GM19438 (cell line): ENCODE data around the gene MCTP1.
A peak's percentile ranks its signal among the peaks of the same experiment; 100 is the strongest.

Source experiments
- ATAC-seq: cut with Tn5 transposase; IDR thresholded peaks from one replicate; pipeline ENCODE4 v1.9.1; 2021; ENCODE audit warnings: low read depth; ENCODE audit not compliant: unreplicated experiment

The MCTP1 gene

DNA sequence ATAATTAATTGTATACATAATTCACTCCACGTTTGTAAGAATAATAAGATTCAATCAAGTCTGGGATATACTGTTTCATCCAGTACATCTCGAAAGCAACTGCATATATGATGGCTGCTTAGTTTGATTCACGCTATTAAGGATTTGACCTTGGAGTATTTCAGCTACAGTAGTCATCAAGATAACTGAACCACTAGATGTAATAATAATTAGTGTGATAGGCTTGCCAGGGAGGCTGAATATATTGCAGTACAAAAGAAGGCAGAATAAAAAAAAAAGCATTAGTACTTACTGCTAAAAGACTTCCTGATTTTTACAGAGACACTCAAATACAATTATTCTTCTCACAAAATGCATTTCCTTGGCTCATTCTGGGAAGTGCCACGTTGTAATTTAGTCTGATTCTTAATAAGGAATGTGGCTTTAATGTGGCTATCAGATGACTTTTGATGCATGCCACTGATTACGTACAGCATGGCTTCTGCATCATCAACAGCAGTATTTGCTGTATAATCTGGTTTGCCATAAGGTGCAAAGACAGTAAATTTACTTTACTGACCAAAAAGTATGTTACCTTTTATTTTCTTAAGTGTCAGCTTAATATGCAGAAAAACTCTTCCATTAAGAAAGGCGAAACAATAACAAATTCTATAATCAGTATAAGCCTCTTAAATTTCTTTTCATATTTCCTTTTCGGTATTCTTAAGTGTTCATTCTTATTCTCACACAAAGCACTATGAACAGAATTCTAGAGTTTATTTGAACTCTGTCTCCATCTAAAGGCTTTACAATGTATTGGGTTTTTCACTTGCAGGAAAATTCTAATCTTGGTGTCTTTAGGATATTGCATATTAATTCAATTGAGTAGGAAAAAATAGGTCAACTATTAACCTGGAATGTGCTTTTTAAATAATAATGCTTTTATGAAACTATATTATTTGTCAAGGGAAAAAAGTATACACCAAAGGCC, 500.1 kb downstream of the MCTP1 start:
- ATAC-seq, result no peak

DNA sequence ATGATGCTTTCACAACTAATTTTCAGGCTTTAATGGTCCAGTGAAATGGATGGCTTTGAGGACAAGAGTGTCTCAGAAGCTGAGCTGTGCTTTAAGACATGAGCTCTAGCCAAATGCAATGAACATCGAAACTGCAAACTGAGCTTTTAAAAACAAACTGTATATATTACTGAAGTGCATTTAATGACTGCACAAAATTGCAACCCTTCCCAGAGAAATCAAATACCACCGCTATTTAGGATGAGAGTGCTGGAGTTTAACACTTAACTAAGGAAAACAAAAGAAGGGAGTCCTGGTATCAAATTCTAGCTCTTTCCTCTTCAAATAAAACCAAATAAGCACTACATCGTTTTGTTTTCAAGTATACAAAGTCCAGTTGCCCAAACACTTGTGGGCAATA, 502.5 kb downstream of the MCTP1 start:
- ATAC-seq, result no peak

DNA sequence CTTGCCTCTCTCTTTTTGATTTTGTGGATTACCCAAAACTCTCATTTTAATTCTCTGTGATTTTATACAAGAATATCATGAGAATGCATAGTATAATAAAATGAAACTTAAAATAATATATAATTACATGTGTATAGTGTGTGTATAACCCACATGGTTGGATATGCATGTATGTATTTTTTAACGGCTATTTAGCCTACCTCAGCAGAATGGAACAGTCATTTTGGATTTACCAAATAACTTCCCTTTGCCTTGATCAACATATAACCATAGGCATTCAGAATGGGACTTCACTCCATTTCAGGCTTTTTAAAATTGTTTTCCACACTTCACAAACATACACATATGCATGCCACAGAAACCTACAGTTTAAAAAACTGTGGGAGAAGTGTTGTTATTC, 505.2 kb downstream of the MCTP1 start:
- no peak for ATAC-seq

DNA sequence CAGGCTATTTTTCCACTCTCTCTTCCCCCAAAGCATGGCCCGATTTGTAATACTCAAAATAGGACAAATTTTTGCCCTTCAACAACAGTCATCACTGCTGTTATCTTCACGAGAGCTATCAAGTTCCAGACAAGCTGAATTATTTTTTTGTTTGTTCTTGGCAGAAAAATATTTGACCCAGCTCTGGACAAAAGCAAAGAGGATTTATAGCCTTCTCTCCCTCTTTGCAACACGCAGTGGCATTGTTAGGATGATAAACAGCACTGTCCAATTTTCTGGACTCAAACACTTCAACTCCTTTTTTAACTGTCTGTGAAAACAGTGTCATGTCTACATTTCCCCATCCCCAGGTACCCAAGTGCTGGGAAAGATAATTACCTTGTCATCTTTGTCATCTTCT, 506.2 kb downstream of the MCTP1 start:
- ATAC-seq, result no peak

DNA sequence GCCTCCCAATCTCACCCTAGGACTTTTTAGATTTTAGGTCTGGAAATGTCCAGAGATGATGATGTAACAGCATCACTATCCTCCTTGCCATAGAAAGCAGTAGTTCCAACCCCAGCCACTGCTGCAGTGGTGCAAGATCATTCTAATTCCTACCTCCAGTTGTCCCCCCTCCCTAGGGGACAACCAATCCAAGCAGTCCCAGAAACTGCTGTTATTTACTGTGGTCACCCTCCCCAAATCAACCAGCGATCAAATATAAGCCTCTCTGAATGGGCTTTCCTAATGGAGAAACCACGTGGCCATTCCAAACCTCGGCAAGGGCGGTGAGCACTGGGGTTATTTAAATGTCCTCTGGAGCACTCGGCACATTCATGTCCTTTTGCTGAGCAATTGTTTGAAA, 506.6 kb downstream of the MCTP1 start:
- ATAC-seq, result no peak

DNA sequence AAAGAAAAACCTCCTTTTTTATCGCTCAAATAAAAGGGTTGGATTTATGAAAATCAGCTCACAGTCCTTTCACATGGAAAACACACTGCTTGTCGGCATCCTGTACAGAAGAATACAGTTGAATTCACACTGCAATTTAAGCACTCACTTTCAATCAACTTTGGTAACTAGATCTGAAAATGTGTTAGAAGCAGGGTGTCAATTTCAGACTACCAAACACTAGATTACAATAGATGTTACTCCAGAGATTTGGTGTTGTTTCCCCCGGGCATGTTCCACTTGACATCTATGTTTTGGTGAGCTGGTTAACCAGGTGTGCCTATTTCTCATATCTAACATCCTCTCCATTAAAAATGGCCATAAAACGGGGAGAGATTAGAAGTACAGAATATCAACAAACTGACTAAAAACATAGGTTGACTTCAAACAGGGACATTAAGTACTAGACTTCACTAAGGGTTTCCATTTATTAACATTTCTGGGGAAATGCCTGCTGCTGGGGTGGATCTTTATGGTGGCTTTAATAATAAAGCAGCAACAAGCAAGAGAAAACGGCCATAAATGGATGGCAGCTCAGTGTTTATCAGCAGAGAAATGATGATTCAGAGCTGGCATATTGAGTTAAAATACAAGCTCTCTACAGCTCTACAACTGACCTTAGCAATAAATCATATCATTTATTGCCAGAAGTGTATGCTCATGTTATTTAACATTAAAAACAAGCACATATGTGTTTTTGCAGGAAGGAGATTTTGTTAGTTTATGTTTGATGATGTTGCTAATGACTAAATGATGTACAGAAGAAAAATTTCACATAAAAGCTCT, 507.6 kb downstream of the MCTP1 start:
- ATAC-seq, result no peak

DNA sequence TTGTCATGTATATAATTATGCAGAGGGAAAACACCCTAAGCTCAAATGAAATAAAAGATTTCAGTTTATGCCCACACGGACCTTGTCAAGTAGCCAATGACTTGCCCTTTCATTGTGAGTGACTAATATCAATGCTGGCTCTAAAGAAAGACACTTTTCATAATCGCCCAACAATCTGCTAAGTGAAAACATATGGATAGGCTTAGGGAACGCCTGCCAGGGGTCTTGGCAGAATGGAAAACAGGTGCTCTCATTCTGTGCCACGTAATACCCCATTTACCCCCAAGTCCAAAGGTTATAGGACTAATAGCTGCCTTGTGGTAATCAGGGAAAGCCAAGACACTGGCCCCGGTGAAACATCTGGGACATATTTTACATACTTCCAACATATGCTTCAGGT, 508.7 kb downstream of the MCTP1 start:
- ATAC-seq, result no peak

DNA sequence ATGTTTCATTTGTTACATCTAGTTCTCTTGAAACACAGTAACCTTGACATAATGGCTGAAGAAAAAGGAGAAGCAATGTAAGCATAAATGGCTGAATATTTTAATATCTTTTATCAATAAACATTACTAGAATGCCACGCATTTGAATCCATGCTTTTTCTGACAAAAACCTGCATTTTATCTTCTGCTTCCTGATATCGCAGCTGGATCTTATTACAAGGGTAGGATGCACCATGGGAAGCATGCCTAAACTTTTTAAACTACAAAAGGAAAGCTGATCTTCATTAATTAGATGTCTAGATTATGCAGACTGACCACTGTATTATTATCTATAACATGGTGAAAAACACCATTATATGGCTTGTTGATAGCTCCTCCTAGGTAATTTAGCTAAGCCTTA, 509.8 kb downstream of the MCTP1 start:
- no peak for ATAC-seq

DNA sequence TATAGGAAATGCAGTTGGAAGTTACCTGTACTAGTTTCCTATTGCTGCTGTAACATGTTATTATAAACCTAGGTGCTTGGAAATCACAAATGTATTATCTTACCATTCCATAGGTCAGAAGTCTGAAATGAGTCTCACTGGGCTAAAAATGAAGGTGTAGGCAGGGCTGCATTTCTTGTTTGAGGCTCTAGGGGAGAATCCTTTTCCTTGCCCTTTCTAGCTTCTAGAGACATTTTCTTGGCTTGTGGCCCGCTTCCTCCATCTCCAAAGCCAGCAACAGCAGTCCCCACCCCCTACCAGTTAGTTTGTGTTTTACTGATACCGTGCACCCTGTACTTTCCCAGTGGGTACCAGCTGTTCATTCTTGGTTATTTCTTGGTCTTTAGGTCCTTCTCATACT, 513.2 kb downstream of the MCTP1 start:
- no peak for ATAC-seq

DNA sequence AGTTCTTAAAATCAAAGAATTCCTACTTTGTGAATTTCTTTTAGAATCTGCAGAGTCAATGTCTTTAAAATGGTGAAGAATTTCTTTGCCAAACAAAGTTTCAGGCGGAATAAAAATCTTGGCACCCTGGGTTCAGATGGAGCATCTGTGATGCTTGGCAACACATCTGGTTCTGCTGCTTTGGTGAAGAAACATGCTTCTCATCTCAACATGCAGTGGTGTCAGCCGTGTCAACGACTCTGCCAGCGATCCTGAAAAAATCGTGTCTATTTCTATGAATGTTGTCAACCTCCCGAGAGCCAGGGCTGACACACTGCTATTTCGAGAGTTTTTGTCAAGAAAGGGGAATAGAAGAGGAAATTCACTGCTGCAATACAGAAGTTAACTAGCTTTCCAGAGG, 514.9 kb downstream of the MCTP1 start:
- no peak for ATAC-seq

DNA sequence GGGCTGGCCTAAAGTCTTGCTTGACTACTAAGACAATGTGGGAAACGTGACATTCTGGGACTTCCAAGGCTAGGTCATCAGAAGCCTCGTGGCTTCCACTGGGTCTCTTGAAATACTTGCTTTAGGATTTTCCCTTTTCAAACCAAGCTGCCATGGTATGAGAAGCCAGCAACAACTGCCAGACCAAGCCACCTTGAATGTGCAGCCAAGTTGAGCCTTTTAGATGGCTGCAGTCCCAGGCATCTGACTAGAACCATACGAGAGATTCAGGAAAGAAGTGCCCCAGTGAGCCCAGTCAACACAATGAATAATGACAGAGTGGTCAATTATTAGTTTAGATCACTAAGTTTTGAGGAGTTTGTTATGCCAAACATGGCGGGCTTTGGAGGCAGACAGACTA, 523.1 kb downstream of the MCTP1 start:
- no peak for ATAC-seq

DNA sequence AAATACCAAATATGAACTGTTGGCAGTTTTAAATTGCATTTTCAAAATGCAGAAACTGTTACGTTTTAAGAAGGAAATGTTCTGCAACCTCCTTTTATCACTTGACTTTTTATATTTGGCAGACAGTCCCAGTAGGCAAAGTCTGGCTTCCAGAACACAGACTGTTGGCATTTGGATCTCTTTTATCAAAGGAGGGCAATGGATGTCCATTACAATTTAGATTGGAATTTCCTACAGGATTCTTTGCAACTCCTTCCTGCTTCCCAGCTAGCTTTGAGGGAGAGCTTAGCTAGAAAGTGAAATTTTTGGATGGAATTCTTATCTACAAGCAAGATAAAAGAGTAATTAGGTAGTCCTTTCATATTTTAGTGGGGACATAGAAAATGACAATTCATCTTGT, 523.8 kb downstream of the MCTP1 start:
- no peak for ATAC-seq

DNA sequence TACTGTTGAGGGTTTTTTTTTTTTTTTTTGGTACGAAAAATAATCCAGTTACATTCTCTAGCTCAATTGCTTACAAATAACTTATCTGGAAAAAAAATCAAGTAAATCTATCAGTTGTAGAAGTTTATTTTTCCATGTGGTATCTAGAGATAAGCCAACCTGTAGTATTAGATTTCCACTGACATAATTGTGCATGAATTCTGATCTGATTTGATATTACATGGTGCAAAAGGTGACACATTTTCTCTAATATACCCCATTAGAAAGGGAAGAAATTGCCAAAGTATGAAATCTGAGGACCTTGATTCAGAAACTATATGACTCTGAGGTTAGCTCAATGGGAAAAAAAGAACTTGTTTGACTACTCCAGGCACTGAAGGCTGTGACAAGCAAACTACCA, 524.9 kb downstream of the MCTP1 start:
- ATAC-seq, result no peak

DNA sequence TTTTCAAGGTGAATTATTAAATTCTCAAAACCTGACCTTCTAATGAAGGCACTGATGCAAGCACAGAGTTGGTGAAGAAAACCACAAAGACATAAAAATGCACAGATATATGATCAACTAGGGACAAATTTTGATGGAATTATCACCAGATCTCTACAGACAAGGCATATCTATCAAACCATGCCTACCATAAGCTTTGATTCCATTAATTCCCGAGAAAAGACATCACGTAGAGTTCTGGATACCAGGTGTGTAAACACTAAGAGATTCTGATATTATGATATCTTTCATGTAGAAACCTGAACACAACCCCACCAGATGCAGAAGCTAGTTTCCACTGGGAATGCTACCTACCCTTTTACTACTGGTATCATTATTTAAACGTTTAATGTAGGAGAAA, 525.9 kb downstream of the MCTP1 start:
- ATAC-seq, result no peak

DNA sequence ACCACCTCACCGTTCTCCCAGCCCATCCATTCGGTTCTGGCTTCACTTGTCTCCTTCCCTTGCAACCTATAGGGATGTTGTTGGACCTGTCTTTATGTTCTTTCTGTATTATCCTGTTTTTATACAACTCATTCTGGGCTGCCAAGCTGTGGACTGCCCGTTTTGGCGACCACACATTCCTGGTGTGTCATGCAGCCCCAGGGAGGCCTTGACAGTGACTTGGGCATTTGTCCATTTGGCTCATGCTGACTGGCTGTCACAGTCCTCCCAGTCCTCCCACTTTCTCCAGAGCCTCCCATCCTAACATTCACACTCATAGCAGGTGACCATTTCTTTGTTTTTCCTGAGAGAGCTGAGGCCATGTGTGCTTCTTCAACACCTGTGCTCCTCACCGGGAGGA, 530.1 kb downstream of the MCTP1 start:
- no peak for ATAC-seq

DNA sequence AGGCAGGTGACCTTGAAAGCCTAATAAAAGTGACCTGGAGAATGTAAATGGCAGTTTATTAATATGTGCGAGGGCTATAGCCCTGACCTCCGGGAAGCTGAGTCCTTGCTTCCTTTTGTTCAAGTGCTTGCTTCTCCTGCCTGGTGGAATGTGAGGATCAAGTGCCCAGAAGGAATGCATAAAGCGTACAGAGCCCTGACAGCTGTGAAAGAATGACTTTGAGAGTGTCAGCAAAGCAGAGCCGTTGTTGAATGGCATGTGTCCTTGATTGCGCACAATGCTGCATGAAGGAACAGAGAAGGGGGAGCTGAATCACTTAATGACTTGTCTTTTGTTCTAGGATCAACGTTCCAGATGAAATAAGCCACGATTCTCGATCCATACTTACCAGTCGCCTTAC, 533.4 kb downstream of the MCTP1 start:
- ATAC-seq, result no peak

DNA sequence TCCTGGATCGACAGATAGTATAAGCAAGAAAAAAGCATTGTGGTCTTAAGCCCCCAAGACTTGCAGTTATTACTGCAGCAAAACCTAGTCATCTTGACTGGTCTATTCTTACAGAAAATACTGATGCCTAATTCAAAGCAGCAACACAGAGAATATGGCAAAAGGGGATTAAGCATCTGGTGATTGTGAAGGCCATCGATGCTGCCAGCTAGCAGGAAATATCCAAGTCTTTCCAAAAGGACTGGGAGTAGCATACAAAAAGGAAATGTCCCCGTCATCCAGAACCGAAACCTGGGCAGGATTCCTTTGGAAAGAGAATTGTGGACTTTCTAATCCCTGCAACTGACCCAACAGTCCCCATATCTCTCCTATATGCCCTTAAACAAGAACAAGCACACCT, 534.2 kb downstream of the MCTP1 start:
- ATAC-seq, result no peak

DNA sequence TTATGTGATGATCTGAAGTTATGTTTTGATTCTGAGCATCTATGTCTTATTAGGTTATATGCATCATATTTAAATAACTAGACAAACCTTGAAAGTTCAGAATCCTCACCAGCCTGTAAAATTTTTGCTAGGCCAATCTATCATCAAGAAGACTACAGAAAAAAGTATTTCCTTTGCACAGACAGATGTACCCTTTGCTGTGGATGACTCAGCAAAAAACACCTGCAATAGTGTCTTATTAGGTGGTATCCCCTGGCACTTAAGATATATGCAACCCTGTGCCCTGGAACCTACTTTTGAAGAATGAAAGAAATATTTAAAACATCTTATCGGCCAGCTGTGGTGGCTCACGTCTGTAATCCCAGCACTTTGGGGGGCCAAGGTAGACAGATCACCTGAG, 535.9 kb downstream of the MCTP1 start:
- no peak for ATAC-seq

DNA sequence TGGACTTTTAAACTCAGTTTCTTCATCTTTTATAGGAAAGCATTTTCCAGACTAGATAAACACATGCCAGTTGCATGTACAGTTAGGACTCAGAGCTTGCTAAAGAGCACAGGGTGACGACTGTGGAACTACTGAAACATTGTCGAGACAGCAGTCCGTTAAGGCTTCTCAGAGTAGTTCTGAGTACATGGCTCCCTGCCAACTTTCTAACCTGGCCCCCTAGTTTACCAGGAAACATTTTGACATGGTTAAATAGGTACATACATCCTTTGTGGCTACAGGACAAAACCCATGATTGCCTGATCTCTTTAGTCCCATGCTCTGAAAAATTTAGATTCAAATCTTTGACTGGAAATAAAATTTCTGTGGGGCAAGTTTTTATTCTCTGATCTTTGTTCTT, 536.7 kb downstream of the MCTP1 start:
- ATAC-seq, result no peak

DNA sequence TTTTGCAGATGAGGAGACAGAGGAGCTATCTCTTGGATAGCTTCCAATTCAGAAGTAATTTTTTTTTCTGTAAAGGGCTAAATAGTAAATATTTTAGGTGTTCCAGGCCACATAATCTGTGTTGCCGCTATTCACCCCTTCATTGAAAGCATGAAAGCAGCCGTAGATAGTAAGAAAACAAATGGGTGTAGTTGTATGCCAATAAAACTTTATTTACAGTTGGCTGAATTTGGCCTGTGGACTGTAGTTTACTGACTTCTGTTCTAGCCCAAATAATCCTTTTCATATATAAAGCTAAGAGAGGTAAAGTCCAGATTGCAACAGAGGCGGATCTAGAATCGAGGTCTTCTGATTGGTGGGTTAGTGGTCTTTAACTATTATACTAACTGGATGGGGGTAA, 537.5 kb downstream of the MCTP1 start:
- ATAC-seq, result no peak

DNA sequence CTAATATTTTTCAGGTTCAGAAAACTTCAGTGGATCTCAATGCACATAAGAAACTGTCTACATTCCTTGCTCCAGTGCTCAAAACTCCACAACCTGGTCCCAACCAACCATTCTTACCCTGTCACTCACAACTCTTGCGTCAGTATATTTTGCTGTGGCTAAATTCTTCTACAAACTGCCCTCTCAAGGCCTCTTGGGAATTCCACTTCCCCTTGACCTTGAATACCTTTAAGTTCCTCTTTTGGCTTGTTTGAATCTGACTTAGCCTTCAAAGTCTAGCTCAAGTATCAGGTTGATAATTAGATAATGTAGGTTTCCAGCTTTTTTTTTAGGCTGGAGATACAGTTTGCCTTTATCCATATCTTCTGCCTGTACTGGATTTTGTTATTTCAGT, 538.2 kb downstream of the MCTP1 start:
- ATAC-seq, result peak; percentile 67
